H9 (cell line): ENCODE results near the gene PTH2R. TPM values are rescaled to one million over a fixed set of nuclear protein-coding genes. Genes with fewer than 3 reads are reported as not detected.

ENCODE experiments used
- DNase-seq: peaks from one replicate; pipeline ENCODE4 v3.0.0-alpha.2; 2017
- H2AFZ ChIP-seq: one replicate; pipeline ENCODE4 v1.6.1; 2013; ENCODE audit warnings: mild to moderate bottlenecking, low read length, control low read depth, moderate library complexity
- H2AK5ac ChIP-seq: 2 replicates; pipeline ENCODE4 v1.6.1; 2013; ENCODE audit warnings: low read length, control low read depth, mixed read lengths; ENCODE audit not compliant: insufficient read length
- H2BK120ac ChIP-seq: one replicate; pipeline ENCODE4 v1.6.1; 2013; ENCODE audit warnings: low read depth, mild to moderate bottlenecking, low read length, control low read depth, inconsistent platforms; ENCODE audit not compliant: poor library complexity, severe bottlenecking
- H2BK12ac ChIP-seq: 2 replicates; pipeline ENCODE4 v1.6.1; 2013; ENCODE audit warnings: low read length, control low read depth, mixed read lengths, low read depth; ENCODE audit not compliant: insufficient read length
- H2BK15ac ChIP-seq: 2 replicates; pipeline ENCODE4 v1.6.1; 2013; ENCODE audit warnings: low read depth, low read length, control low read depth
- H2BK20ac ChIP-seq: one replicate; pipeline ENCODE4 v1.6.1; 2013; ENCODE audit warnings: low read depth, mild to moderate bottlenecking, low read length, control low read depth, inconsistent platforms; ENCODE audit not compliant: poor library complexity, severe bottlenecking
- H2BK5ac ChIP-seq: 2 replicates; pipeline ENCODE4 v1.6.1; 2013; ENCODE audit warnings: low read length, control low read depth, mixed read lengths; ENCODE audit not compliant: insufficient read length
- H3K14ac ChIP-seq: 2 replicates; pipeline ENCODE4 v1.6.1; 2013; ENCODE audit warnings: low read length, control low read depth; ENCODE audit not compliant: insufficient read depth
- H3K18ac ChIP-seq: 2 replicates; pipeline ENCODE4 v1.6.1; 2013; ENCODE audit warnings: low read depth, mild to moderate bottlenecking, mixed read lengths, low read length, control low read depth; ENCODE audit not compliant: insufficient read length
- H3K23ac ChIP-seq: 2 replicates; pipeline ENCODE4 v1.6.1; 2013; ENCODE audit warnings: low read length, control low read depth, mixed read lengths, low read depth; ENCODE audit not compliant: insufficient read length
- H3K23me2 ChIP-seq: 2 replicates; pipeline ENCODE4 v1.6.1; 2013; ENCODE audit warnings: low read depth, mild to moderate bottlenecking, mixed read lengths, low read length, control low read depth; ENCODE audit not compliant: insufficient read length, poor library complexity, severe bottlenecking
- H3K27ac ChIP-seq: 2 replicates; pipeline ENCODE4 v1.5.1; 2013; ENCODE audit warnings: low read length, control low read depth, mixed read lengths, low read depth; ENCODE audit not compliant: insufficient read length
- H3K27me3 ChIP-seq: 2 replicates; pipeline ENCODE4 v1.6.1; 2013; ENCODE audit warnings: low read length, control low read depth, inconsistent platforms; ENCODE audit not compliant: insufficient read depth
- H3K4ac ChIP-seq: 2 replicates; pipeline ENCODE4 v1.6.1; 2013; ENCODE audit warnings: low read depth, mild to moderate bottlenecking, control low read depth, inconsistent platforms, low read length, moderate library complexity
- H3K4me1 ChIP-seq: 2 replicates; pipeline ENCODE4 v1.6.1; 2013; ENCODE audit warnings: low read length, control low read depth, inconsistent platforms; ENCODE audit not compliant: insufficient read depth
- H3K4me2 ChIP-seq: 2 replicates; pipeline ENCODE4 v1.6.1; 2013; ENCODE audit warnings: low read length, control low read depth, mixed read lengths; ENCODE audit not compliant: insufficient read length, insufficient read depth
- H3K56ac ChIP-seq: 2 replicates; pipeline ENCODE4 v1.6.1; 2013; ENCODE audit warnings: low read depth, mild to moderate bottlenecking, mixed read lengths, low read length, control low read depth; ENCODE audit not compliant: insufficient read length
- H3K79me1 ChIP-seq: 2 replicates; pipeline ENCODE4 v1.6.1; 2013; ENCODE audit warnings: low read depth, mild to moderate bottlenecking, moderate library complexity, low read length, control low read depth, inconsistent platforms; ENCODE audit not compliant: insufficient read depth, poor library complexity, severe bottlenecking
- H3K79me2 ChIP-seq: 2 replicates; pipeline ENCODE4 v1.6.1; 2013; ENCODE audit warnings: low read length, control low read depth, inconsistent platforms; ENCODE audit not compliant: insufficient read depth
- H3K9ac ChIP-seq: 2 replicates; pipeline ENCODE4 v1.6.1; 2013; ENCODE audit warnings: low read length, control low read depth, mixed read lengths; ENCODE audit not compliant: insufficient read length; ENCODE audit errors: extremely low read depth
- H3K9me3 ChIP-seq: one replicate; pipeline ENCODE4 v1.6.1; 2013; ENCODE audit warnings: low read depth, low read length, inconsistent platforms; ENCODE audit not compliant: control insufficient read depth
- H3T11ph ChIP-seq: one replicate; pipeline ENCODE4 v1.6.1; 2013; ENCODE audit warnings: mild to moderate bottlenecking, low read length, control low read depth, inconsistent platforms
- H4K20me1 ChIP-seq: one replicate; pipeline ENCODE4 v1.6.1; 2013; ENCODE audit not compliant: control insufficient read depth, insufficient read length, insufficient read depth
- H4K5ac ChIP-seq: 2 replicates; pipeline ENCODE4 v1.6.1; 2013; ENCODE audit warnings: low read depth, mild to moderate bottlenecking, mixed read lengths, low read length, control low read depth; ENCODE audit not compliant: insufficient read length
- H4K8ac ChIP-seq: replicated peaks from 2 replicates; pipeline ENCODE4 v1.6.1; 2013; ENCODE audit warnings: low read length, control low read depth, mixed read lengths, low read depth; ENCODE audit not compliant: insufficient read length
- H4K91ac ChIP-seq: 2 replicates; pipeline ENCODE4 v1.6.1; 2013; ENCODE audit warnings: low read depth, mild to moderate bottlenecking, moderate library complexity, mixed read lengths, low read length, control low read depth; ENCODE audit not compliant: insufficient read length
- H3K27ac Mint-ChIP-seq, 3 experiments: 2 replicates in 2 of 3; 3 replicates in 1 of 3; pipeline ENCODE4 v1.8.0; 2020 to 2021; ENCODE audit warnings: mixed read lengths in 3 of 3, mild to moderate bottlenecking in 1 of 3, moderate library complexity in 1 of 3
- H3K27me3 Mint-ChIP-seq: 2 replicates; pipeline ENCODE4 v1.8.0; 2021; ENCODE audit warnings: low read depth, mild to moderate bottlenecking, moderate library complexity, mixed read lengths
- H3K36me3 Mint-ChIP-seq, 3 experiments: 2 replicates in 2 of 3; 3 replicates in 1 of 3; pipeline ENCODE4 v1.8.0; 2020 to 2021; ENCODE audit warnings: low read depth in 3 of 3, mixed read lengths in 3 of 3; ENCODE audit not compliant: insufficient read depth in 1 of 3
- H3K4me1 Mint-ChIP-seq, 2 experiments: 2 replicates each; pipeline ENCODE4 v1.8.0; 2020; ENCODE audit warnings: mixed read lengths in 2 of 2
- H3K4me3 Mint-ChIP-seq, 2 experiments: 2 replicates in 1 of 2; 3 replicates in 1 of 2; pipeline ENCODE4 v1.8.0; 2020 to 2021; ENCODE audit warnings: mild to moderate bottlenecking in 2 of 2, mixed read lengths in 2 of 2, moderate library complexity in 1 of 2
- H3K9me3 Mint-ChIP-seq, 2 experiments: 2 replicates in 1 of 2; 3 replicates in 1 of 2; pipeline ENCODE4 v1.8.0; 2020; ENCODE audit warnings: mild to moderate bottlenecking in 2 of 2, mixed read lengths in 2 of 2, moderate library complexity in 1 of 2
- whole genome bisulfite sequencing: extraction: QIAGEN DNeasy Blood & Tissue Kit; methylation state at CpG from one replicate; pipeline ENCODE4 v1.1.7; 2013; ENCODE audit warnings: missing lambda C conversion rate, low lambda C conversion rate, mixed read lengths; ENCODE audit not compliant: insufficient read length; ENCODE audit errors: extremely low coverage; 5-methylcytosine and 5-hydroxymethylcytosine counted together
- total RNA-seq: library from RNA; stranded (reverse); gene quantifications from 2 replicates; pipeline ENCODE4 v1.2.1, GENCODE V29; 2021
- TF ChIP-seq, protein P1 (sequence below): fragments of 200-600 bp; sonication (generic); conservative IDR thresholded peaks from 3 replicates; pipeline ENCODE4 v1.8.0; 2021; ENCODE audit warnings: antibody characterized with exemption, mild to moderate bottlenecking

Gene PTH2R
- total RNA-seq, 1 experiment from 2014 or later: 0.20 TPM

DNA sequence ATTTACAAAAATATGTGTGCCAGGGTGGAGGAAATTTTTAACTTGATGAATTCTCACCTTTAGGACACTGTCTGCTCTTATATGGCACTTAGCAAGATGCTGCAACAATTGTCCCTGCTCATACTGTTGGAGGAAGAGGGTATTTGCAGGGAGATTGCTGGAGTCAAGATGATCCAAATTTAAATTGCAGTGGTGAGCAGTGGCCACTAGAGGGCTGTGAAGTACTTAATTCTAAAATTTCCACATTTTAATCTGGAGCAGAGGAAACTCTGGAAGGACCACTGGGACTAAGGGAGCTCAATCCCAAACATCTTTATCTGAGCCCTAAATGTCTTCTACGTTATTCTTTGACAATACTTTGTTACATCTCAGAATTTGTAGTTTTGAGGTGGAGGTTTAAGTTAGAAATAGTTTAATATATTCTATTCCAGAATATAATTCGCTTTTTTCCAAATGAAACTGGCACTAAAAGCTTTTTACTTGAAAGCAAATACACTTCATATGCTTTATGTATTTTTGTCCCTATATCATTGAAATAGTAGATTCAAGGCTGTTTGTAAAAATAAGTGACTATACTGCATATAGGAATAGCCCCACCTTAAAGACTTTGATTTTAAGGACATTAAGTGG is 33.0 kb upstream of the PTH2R start:
- Histone ChIP-seq H2BK20ac (no peak overlapping the region), H3K4ac (no peak overlapping the region), H3K56ac (no peak overlapping the region), H2BK15ac (no peak overlapping the region), H3K79me2 (no peaks in the 10 kb centered on the region), H3K27ac (no peak overlapping the region), H2BK120ac (no peak overlapping the region), H4K5ac (no peak overlapping the region), H3K9me3 (no peaks in the 10 kb centered on the region), H3K9ac (no peak overlapping the region), H2AK5ac (no peak overlapping the region), H2AFZ (no peak overlapping the region), H3K79me1 (no peaks in the 10 kb centered on the region), H4K8ac (no peak overlapping the region), H3K4me2 (no peak overlapping the region), H2BK12ac (no peak overlapping the region), H3K23me2 (no peaks in the 10 kb centered on the region), H4K91ac (no peak overlapping the region), H2BK5ac (no peak overlapping the region), H3T11ph (no peak overlapping the region), H3K14ac (no peak overlapping the region), H3K27me3 (no peaks in the 10 kb centered on the region), H3K4me1 (peaks cover 4% of the 10 kb centered on the region; the same call in 1 of the 2 replicates), H3K18ac (no peak overlapping the region), H4K20me1 (no peaks in the 10 kb centered on the region), H3K23ac (no peak overlapping the region)
- TF ChIP-seq, protein P1, sequence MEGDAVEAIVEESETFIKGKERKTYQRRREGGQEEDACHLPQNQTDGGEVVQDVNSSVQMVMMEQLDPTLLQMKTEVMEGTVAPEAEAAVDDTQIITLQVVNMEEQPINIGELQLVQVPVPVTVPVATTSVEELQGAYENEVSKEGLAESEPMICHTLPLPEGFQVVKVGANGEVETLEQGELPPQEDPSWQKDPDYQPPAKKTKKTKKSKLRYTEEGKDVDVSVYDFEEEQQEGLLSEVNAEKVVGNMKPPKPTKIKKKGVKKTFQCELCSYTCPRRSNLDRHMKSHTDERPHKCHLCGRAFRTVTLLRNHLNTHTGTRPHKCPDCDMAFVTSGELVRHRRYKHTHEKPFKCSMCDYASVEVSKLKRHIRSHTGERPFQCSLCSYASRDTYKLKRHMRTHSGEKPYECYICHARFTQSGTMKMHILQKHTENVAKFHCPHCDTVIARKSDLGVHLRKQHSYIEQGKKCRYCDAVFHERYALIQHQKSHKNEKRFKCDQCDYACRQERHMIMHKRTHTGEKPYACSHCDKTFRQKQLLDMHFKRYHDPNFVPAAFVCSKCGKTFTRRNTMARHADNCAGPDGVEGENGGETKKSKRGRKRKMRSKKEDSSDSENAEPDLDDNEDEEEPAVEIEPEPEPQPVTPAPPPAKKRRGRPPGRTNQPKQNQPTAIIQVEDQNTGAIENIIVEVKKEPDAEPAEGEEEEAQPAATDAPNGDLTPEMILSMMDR: peak; percentile 86
- Mint-ChIP-seq H3K27ac (no peak overlapping the region), H3K9me3 (peaks cover 8 to 9% of the 10 kb centered on the region in 2 experiments; a peak in 4 of 5 replicates), H3K4me3 (no peak overlapping the region), H3K4me1 (peaks cover 21 to 22% of the 10 kb centered on the region in 2 experiments), H3K27me3 (no peaks in the 10 kb centered on the region; the same call in 1 of the 2 replicates), H3K36me3 (peaks cover 4 to 14% (median 4%) of the 10 kb centered on the region in 3 experiments; a peak in 4 of 7 replicates)
- no CpG with 5 or more reads among the region's 2 CpGs for WGBS
- DNase-seq: peak; percentile 49
